Natural killer cell (primary cell): ENCODE measurements around the gene PLIN5. TPM values are rescaled to one million over a fixed set of nuclear protein-coding genes. Genes with fewer than 3 reads are reported as not detected.

Experiments used
- ATAC-seq, 3 donors: fragments of 150-1000 bp in 2 of 3; fragments of 200-7000 bp in 1 of 3; cut with Tn5 transposase; 1 replicate in 1 of 3; 2 replicates in 2 of 3; pipeline ENCODE4 v1.10.0; 2021; ENCODE audit warnings: mild to moderate bottlenecking in 2 of 3, moderate library complexity in 2 of 3
- DNase-seq, 2 donors: peaks; one replicate each; pipeline versions ENCODE4 v3.0.0 to v3.0.0-alpha.2; 2013 to 2021; ENCODE audit warnings: mixed read lengths in 1 of 2
- H3K27ac ChIP-seq: one replicate; pipeline ENCODE4 v1.5.1; 2013; ENCODE audit warnings: mild to moderate bottlenecking, low read length
- H3K27me3 ChIP-seq: one replicate; pipeline ENCODE4 v1.6.1; 2013; ENCODE audit warnings: low read length; ENCODE audit not compliant: control insufficient read depth, insufficient read depth
- H3K36me3 ChIP-seq: one replicate; pipeline ENCODE4 v1.6.1; 2013; ENCODE audit warnings: low read length; ENCODE audit not compliant: control insufficient read depth, insufficient read depth
- H3K4me1 ChIP-seq: one replicate; pipeline ENCODE4 v1.6.1; 2013; ENCODE audit warnings: low read length; ENCODE audit not compliant: control insufficient read depth, insufficient read depth
- H3K4me3 ChIP-seq: one replicate; pipeline ENCODE4 v1.5.1; 2013; ENCODE audit warnings: low read length
- H3K9me3 ChIP-seq: one replicate; pipeline ENCODE4 v1.6.1; 2013; ENCODE audit warnings: low read length; ENCODE audit not compliant: control insufficient read depth, insufficient read depth
- H3K27ac Mint-ChIP-seq, 2 donors: one replicate each; pipeline ENCODE4 v1.8.0; 2022; ENCODE audit warnings: mild to moderate bottlenecking in 2 of 2, mixed read lengths in 2 of 2, moderate library complexity in 1 of 2
- H3K27me3 Mint-ChIP-seq, 2 donors: one replicate each; pipeline ENCODE4 v1.8.0; 2022; ENCODE audit warnings: low read depth in 2 of 2, mixed read lengths in 2 of 2
- H3K36me3 Mint-ChIP-seq: one replicate; pipeline ENCODE4 v1.8.0; 2022; ENCODE audit warnings: mixed read lengths
- H3K4me1 Mint-ChIP-seq, 2 donors: one replicate each; pipeline ENCODE4 v1.8.0; 2022; ENCODE audit warnings: mixed read lengths in 2 of 2
- H3K4me3 Mint-ChIP-seq: one replicate; pipeline ENCODE4 v1.8.0; 2022; ENCODE audit warnings: mild to moderate bottlenecking, moderate library complexity, mixed read lengths
- H3K9me3 Mint-ChIP-seq, 2 donors: one replicate each; pipeline ENCODE4 v1.8.0; 2022; ENCODE audit warnings: mixed read lengths in 2 of 2
- CTCF ChIP-seq: fragments of 200-600 bp; IDR thresholded peaks from one replicate; pipeline ENCODE4 v1.8.0; 2022; ENCODE audit warnings: antibody characterized with exemption
- WGBS: methylation state at CpG from one replicate; pipeline ENCODE4 v1.1.7; 2013; ENCODE audit warnings: missing lambda C conversion rate; ENCODE audit not compliant: insufficient coverage; 5-methylcytosine and 5-hydroxymethylcytosine counted together
- intact Hi-C: fragments of 100-400 bp; cut with micrococcal nuclease; formaldehyde crosslinking; loops from one replicate; pipeline ENCODE4 v1.14.2; 2022
- total RNA-seq, 4 donors: library from RNA; stranded (reverse); fragments of 120-200 nt in 1 of 4; gene quantifications; one replicate each; pipeline versions ENCODE4 v1.2.3 to v1.2.4, GENCODE V29; 2013 to 2022

Gene PLIN5
- total RNA-seq, 3 donors from 2014 or later (not counting 1 experiment from before 2014, with no cell fraction given) = 0.65 TPM; not detected in 2

DNA sequence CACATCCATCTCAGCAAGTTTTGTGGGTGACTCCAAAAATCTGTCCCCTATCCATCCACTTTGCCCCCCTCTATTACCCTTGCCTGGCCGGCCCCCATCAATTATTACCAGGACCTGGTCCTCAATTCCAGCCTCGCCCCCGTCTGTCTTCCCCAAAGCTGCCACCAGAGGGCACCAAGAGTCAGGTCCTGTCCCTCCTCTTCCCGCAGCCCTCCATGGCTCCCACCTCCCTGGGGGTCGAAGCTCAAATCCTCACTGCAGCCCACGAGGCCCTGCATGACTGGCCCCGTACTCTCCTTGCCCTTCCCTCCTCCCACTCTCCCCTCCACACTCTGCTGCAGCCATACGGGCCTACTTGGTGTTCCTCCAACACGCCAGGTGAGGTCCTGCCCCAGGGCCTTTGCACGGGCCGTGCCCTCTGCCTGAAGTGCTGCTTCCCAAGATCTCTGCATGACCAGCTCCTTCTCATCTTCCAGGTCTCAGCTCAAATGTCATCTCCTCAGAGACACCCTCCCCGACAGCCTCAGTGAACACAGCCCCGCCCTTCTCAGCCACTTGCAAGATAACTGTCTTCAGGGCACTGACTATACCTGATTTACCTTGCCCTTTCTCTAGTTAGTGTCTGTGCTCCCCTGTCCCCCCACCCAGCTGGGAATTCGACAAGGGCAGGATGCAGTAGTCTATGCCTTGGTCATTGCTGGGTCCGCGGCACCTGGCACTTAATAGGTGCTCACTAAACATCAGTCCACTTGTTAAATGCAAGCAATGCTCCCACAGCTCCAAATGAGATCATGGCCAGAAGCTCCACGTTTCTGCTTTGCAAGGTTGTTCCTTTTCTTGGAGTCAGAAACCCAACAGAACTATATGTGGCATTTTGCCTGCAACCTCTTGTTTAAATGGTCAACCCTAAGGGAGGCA, 41.3 kb upstream of the PLIN5 start:
- ATAC-seq = peak; percentile 62 to 76 (median 71)
- intact Hi-C loops = loop anchor here (1.0 to 10.0 kb wide), 2 partner anchors 60 to 229 kb away; no protein-coding TSS in a partner anchor

DNA sequence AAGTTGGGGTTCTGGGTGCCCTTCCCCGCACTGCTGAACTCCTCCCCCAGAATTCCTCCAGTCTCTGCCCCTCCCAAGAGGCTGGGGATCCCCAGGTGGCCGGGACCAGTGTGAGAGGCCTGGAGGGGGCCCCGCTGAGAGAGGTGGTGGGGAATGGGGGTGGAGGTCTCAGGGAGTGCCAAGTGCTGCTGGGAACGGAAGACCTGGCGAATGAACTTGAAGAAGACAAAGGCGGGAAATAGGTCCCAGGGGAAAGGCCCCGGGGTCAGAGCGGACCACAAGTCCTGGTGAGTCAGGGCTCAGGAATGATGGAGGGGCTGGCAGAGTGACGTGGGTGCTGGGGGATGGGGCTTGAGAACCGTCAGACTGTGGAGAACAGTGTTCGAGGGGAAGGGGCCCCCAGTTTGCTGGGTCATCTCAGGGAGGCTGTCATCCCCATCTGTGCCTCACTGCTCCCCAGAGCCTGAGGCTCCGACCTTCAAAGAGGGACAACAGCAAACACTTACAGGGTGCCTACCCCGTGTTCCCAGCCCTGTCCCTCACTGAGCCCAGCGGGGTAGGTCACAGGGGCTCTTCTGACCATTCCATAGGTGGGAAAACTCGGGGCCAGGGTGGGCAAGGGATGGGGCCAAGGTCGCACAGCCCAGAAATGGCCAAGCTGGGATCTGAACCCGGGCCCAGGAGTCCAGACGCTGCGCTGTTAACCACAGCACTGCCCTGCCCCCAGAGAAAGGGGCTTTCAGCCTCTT, 40.4 kb upstream of the PLIN5 start:
- H3K27ac ChIP-seq = no peak overlapping the region
- no peaks in the 10 kb centered on the region for H3K9me3 Mint-ChIP-seq
- H3K27me3 Mint-ChIP-seq = peaks cover 21 to 32% of the 10 kb centered on the region in 2 donors
- H3K9me3 ChIP-seq = no peaks in the 10 kb centered on the region
- DNase-seq (no peak), ATAC-seq (peak in 1 of 3 donors; percentile 15)
- H3K36me3 Mint-ChIP-seq = no peaks in the 10 kb centered on the region
- no peak overlapping the region for H3K4me3 Mint-ChIP-seq
- TF ChIP-seq CTCF = no peak
- WGBS = 30% methylated on average over 18 of the region's 19 CpGs
- H3K36me3 ChIP-seq = no peaks in the 10 kb centered on the region
- H3K4me3 ChIP-seq = no peak overlapping the region
- peaks cover 0 to 3% of the 10 kb centered on the region in 2 donors for H3K4me1 Mint-ChIP-seq
- peaks cover 14% of the 10 kb centered on the region for H3K27me3 ChIP-seq
- no peaks in the 10 kb centered on the region for H3K4me1 ChIP-seq
- H3K27ac Mint-ChIP-seq = no peak overlapping the region
- intact Hi-C loops = loop anchor here (1.0 to 10.0 kb wide), 2 partner anchors 61 to 229 kb away; no protein-coding TSS in a partner anchor

More for the DNA sequence above, 41.3 kb upstream of the PLIN5 start:
- TF ChIP-seq CTCF = peak; percentile 67
- Mint-ChIP-seq H3K27ac (no peak overlapping the region), H3K36me3 (no peaks in the 10 kb centered on the region), H3K4me1 (peaks cover 0 to 3% of the 10 kb centered on the region in 2 donors), H3K4me3 (no peak overlapping the region), H3K27me3 (peaks cover 21 to 32% of the 10 kb centered on the region in 2 donors), H3K9me3 (no peaks in the 10 kb centered on the region)
- no peaks in the 10 kb centered on the region for H3K36me3 ChIP-seq
- peaks cover 4% of the 10 kb centered on the region for H3K4me1 ChIP-seq
- peak; percentile 62 to 77 for DNase-seq
- no peak overlapping the region for H3K4me3 ChIP-seq
- H3K27me3 ChIP-seq = peaks cover 14% of the 10 kb centered on the region
- 59% methylated on average over 17 of the region's 17 CpGs for WGBS
- no peak overlapping the region for H3K27ac ChIP-seq
- no peaks in the 10 kb centered on the region for H3K9me3 ChIP-seq

GRCh38 chr19:4573682-4574081, 38.7 kb upstream of the PLIN5 start:
- H3K27me3 ChIP-seq = peaks cover 4% of the 10 kb centered on the region

More at GRCh38 chr19:4573682-4574081, 38.7 kb upstream of the PLIN5 start:
- Mint-ChIP-seq H3K4me3 (no peak overlapping the region), H3K36me3 (no peaks in the 10 kb centered on the region), H3K4me1 (peaks cover 0 to 3% of the 10 kb centered on the region in 2 donors), H3K27ac (no peak overlapping the region), H3K27me3 (peaks cover 14 to 19% of the 10 kb centered on the region in 2 donors), H3K9me3 (no peaks in the 10 kb centered on the region)
- Histone ChIP-seq H3K27ac (no peak overlapping the region), H3K9me3 (no peaks in the 10 kb centered on the region), H3K4me3 (no peak overlapping the region), H3K4me1 (no peaks in the 10 kb centered on the region), H3K36me3 (no peaks in the 10 kb centered on the region)
- WGBS = 85% methylated on average over 6 of the region's 6 CpGs
- no peak for ATAC-seq
- no peak for DNase-seq
- TF ChIP-seq CTCF = no peak
- intact Hi-C loops = loop anchor here (10.0 kb wide), 1 partner anchor 231 kb away; no protein-coding TSS in a partner anchor
